ENCODE results near the gene CTNNB1. TPM values are rescaled to one million over a fixed set of nuclear protein-coding genes. Genes with fewer than 3 reads are reported as not detected.

Gene CTNNB1
- total RNA-seq, 1 experiment from 2014 or later, result 134 TPM

- POLR2A ChIA-PET (ENCODE audit: low non-redundant PET), result interaction anchor here (0.6 kb wide), 1 partner anchor 8 kb away, joined by 3 read pairs; no protein-coding TSS in a partner anchor
- Histone ChIP-seq H3K4me3 (ENCODE audit: low read depth, low read length, poor library complexity, severe bottlenecking) (no peak overlapping the region), H3K27ac (ENCODE audit: low read depth, low read length, poor library complexity, severe bottlenecking) (no peak overlapping the region), H3K27me3 (replicated peaks; ENCODE audit: insufficient read depth, low read depth, low read length, poor library complexity) (peaks cover 3% of the 10 kb centered on the region), H3K4me1 (ENCODE audit: insufficient read depth, low read length, poor library complexity, severe bottlenecking) (peaks cover 6% of the 10 kb centered on the region), H3K36me3 (ENCODE audit: insufficient read depth, low read length, poor library complexity, severe bottlenecking) (no peaks in the 10 kb centered on the region), H3K9me3 (ENCODE audit: low read depth, low read length, poor library complexity, severe bottlenecking) (no peaks in the 10 kb centered on the region)
- peak; percentile 47 for DNase-seq (ENCODE audit: low spot score)
- TF ChIP-seq CTCF (conservative IDR thresholded peaks at IDR 0.05; ENCODE audit: low read depth, low read length) (peak; percentile 44), EZH2 (IDR thresholded peaks at IDR 0.05; ENCODE audit: borderline replicate concordance, low read depth, low read length, poor library complexity, severe bottlenecking) (no peak)
- intact Hi-C loops (cut with micrococcal nuclease; ENCODE audit: unreplicated experiment), result loop anchor here (5.0 kb wide), 1 partner anchor 621 kb away; no protein-coding TSS in a partner anchor
- no TSS peak for BruUV-seq (replicated peaks)
- CTCF ChIA-PET, result no interaction called here
These were observed 3.6 kb downstream of the CTNNB1 start for GRCh38 chr3:41202834-41203345.

GRCh38 chr3:41204369-41204768 is 5.1 kb downstream of the CTNNB1 start:
- Histone ChIP-seq H3K4me3 (ENCODE audit: low read depth, low read length, poor library complexity, severe bottlenecking) (no peak overlapping the region), H3K27ac (ENCODE audit: low read depth, low read length, poor library complexity, severe bottlenecking) (no peak overlapping the region), H3K4me1 (ENCODE audit: insufficient read depth, low read length, poor library complexity, severe bottlenecking) (peaks cover 6% of the 10 kb centered on the region), H3K9me3 (ENCODE audit: low read depth, low read length, poor library complexity, severe bottlenecking) (no peaks in the 10 kb centered on the region), H3K36me3 (ENCODE audit: insufficient read depth, low read length, poor library complexity, severe bottlenecking) (no peaks in the 10 kb centered on the region), H3K27me3 (replicated peaks; ENCODE audit: insufficient read depth, low read depth, low read length, poor library complexity) (no peaks in the 10 kb centered on the region)
- intact Hi-C loops (cut with micrococcal nuclease; ENCODE audit: unreplicated experiment), result loop anchor here (5.0 kb wide), 1 partner anchor 622 kb away; no protein-coding TSS in a partner anchor
- no TSS peak for BruUV-seq (replicated peaks)
- no peak for TF ChIP-seq EZH2 (IDR thresholded peaks at IDR 0.05; ENCODE audit: borderline replicate concordance, low read depth, low read length, poor library complexity, severe bottlenecking)
- no peak for TF ChIP-seq CTCF (conservative IDR thresholded peaks at IDR 0.05; ENCODE audit: low read depth, low read length)
- no peak for DNase-seq (ENCODE audit: low spot score)
- ChIA-PET POLR2A (ENCODE audit: low non-redundant PET) (no interaction called here), CTCF (no interaction called here)

GRCh38 chr3:41205591-41205990 is 6.3 kb downstream of the CTNNB1 start:
- peaks cover 6% of the 10 kb centered on the region for H3K4me1 ChIP-seq (ENCODE audit: insufficient read depth, low read length, poor library complexity, severe bottlenecking)
- H3K36me3 ChIP-seq (ENCODE audit: insufficient read depth, low read length, poor library complexity, severe bottlenecking), result no peaks in the 10 kb centered on the region
- H3K4me3 ChIP-seq (ENCODE audit: low read depth, low read length, poor library complexity, severe bottlenecking), result no peak overlapping the region
- no peak overlapping the region for H3K27ac ChIP-seq (ENCODE audit: low read depth, low read length, poor library complexity, severe bottlenecking)
- intact Hi-C loops (cut with micrococcal nuclease; ENCODE audit: unreplicated experiment), result no loop called here
- ChIA-PET POLR2A (ENCODE audit: low non-redundant PET) (no interaction called here), CTCF (no interaction called here)
- H3K9me3 ChIP-seq (ENCODE audit: low read depth, low read length, poor library complexity, severe bottlenecking), result no peaks in the 10 kb centered on the region
- TF ChIP-seq CTCF (conservative IDR thresholded peaks at IDR 0.05; ENCODE audit: low read depth, low read length) (no peak), EZH2 (IDR thresholded peaks at IDR 0.05; ENCODE audit: borderline replicate concordance, low read depth, low read length, poor library complexity, severe bottlenecking) (no peak)
- DNase-seq (ENCODE audit: low spot score), result no peak
- BruUV-seq (replicated peaks), result no TSS peak
- no peaks in the 10 kb centered on the region for H3K27me3 ChIP-seq (replicated peaks; ENCODE audit: insufficient read depth, low read depth, low read length, poor library complexity)
